Psoas muscle (tissue), 8 donors: ENCODE results near the gene PDGFD. TPM values are rescaled to one million over a fixed set of nuclear protein-coding genes. Genes with fewer than 3 reads are reported as not detected.

Source experiments
- ATAC-seq, 4 donors: fragments of 200-7000 bp; cut with Tn5 transposase; one replicate each; pipeline ENCODE4 v1.9.1; 2020; ENCODE audit warnings: moderate library complexity in 3 of 4, mild to moderate bottlenecking in 2 of 4
- DNase-seq, 2 donors: peaks; one replicate each; pipeline ENCODE4 v3.0.0-alpha.2; 2020
- H3K27ac ChIP-seq: fragments of 200-600 bp; one replicate; pipeline ENCODE4 v1.8.0; 2022
- H3K27me3 ChIP-seq, 3 donors: fragments of 200-600 bp in 1 of 3; one replicate each; pipeline versions ENCODE4 v1.6.1 to v1.8.0; 2013 to 2022; ENCODE audit warnings: low read length in 2 of 3, mild to moderate bottlenecking in 2 of 3, moderate library complexity in 1 of 3; ENCODE audit not compliant: insufficient read depth in 3 of 3
- H3K36me3 ChIP-seq, 2 donors: fragments of 200-600 bp in 1 of 2; one replicate each; pipeline versions ENCODE4 v1.6.1 to v1.8.0; 2013 to 2022; ENCODE audit warnings: low read depth in 1 of 2, mild to moderate bottlenecking in 1 of 2, moderate library complexity in 1 of 2; ENCODE audit not compliant: insufficient read depth in 1 of 2
- H3K4me1 ChIP-seq: fragments of 200-600 bp; one replicate; pipeline ENCODE4 v1.8.0; 2022
- H3K4me3 ChIP-seq: fragments of 200-600 bp; one replicate; pipeline ENCODE4 v1.8.0; 2022; ENCODE audit warnings: mild to moderate bottlenecking
- H3K9me3 ChIP-seq: fragments of 200-600 bp; one replicate; pipeline ENCODE4 v1.8.0; 2022
- CTCF ChIP-seq: fragments of 200-600 bp; IDR thresholded peaks from one replicate; pipeline ENCODE4 v1.8.0; 2022; ENCODE audit warnings: antibody characterized with exemption
- WGBS, 3 donors: extraction: QIAGEN DNeasy Blood & Tissue Kit; methylation state at CpG; one replicate each; pipeline versions ENCODE4 v1.1.6 to v1.1.7; 2013; 5-methylcytosine and 5-hydroxymethylcytosine counted together
- intact Hi-C, 2 donors: fragments of 100-400 bp; cut with DNase I; formaldehyde crosslinking; loops; one replicate each; pipeline versions ENCODE4 v1.11.0 to v1.14.2; 2022
- polyA plus RNA-seq, 3 donors: library from polyadenylated mRNA; stranded (reverse); fragments of 200-250 nt; gene quantifications; one replicate each; pipeline ENCODE4 v1.2.3, GENCODE V29; 2013
- total RNA-seq, 4 donors: library from RNA; stranded (reverse); fragmentation: NEBNext Ultra II Directional in 2 of 4; extraction: Animal tissue kit (Norgen Biotek cat#: 25700) in 2 of 4; gene quantifications; one replicate each; pipeline versions ENCODE4 v1.2.1 to v1.2.4, GENCODE V29; 2021 to 2023
- donor health status: healthy with polysubstance abuse.
- donor health status: DM: no; HTN: no; CAD: no; lungs with moderate emphysema.
- donor health status: Bipolar disorder and iron deficiency.
- donor health status: healthy.
- donor health status: DM: yes; HTN: yes; CAD: no.
- donor health status: DM: no; HTN: no; CAD: no.
- donor health status: DM: no; HTN: no; CAD: no.
- donor health status: DM: yes; HTN: yes; CAD: no.

Gene PDGFD
- total and polyA plus RNA-seq, 7 donors: 0.53 to 5.6 (median 1.2) TPM

- no peaks in the 10 kb centered on the region for H3K4me1 ChIP-seq
- H3K9me3 ChIP-seq: no peaks in the 10 kb centered on the region
- DNase-seq (no peak), ATAC-seq (no peak)
- no peak overlapping the region for H3K4me3 ChIP-seq
- no peaks in the 10 kb centered on the region for H3K36me3 ChIP-seq
- WGBS, 3 donors: 14 to 28% (median 15%) methylated on average over 1 of the region's 1 CpG
- H3K27ac ChIP-seq: no peak overlapping the region
- TF ChIP-seq CTCF: no peak
- intact Hi-C loops: no loop called here
- no peaks in the 10 kb centered on the region for H3K27me3 ChIP-seq
These were observed 58.8 kb downstream of the PDGFD start for GRCh38 chr11:104105155-104105554.

- TF ChIP-seq CTCF: no peak
- intact Hi-C loops: no loop called here
- Histone ChIP-seq H3K27ac (no peak overlapping the region), H3K9me3 (no peaks in the 10 kb centered on the region), H3K4me1 (no peaks in the 10 kb centered on the region), H3K4me3 (no peak overlapping the region), H3K27me3 (no peaks in the 10 kb centered on the region), H3K36me3 (no peaks in the 10 kb centered on the region)
- no peak for ATAC-seq
- WGBS, 3 donors: 88 to 94% (median 91%) methylated on average over 3 of the region's 3 CpGs
- no peak for DNase-seq
These were observed 59.3 kb downstream of the PDGFD start for GRCh38 chr11:104104664-104105063.

- TF ChIP-seq CTCF: no peak
- H3K27ac ChIP-seq: no peak overlapping the region
- intact Hi-C loops: no loop called here
- DNase-seq: no peak
- WGBS, 3 donors: 92 to 94% (median 93%) methylated on average over 2 of the region's 2 CpGs
- no peaks in the 10 kb centered on the region for H3K27me3 ChIP-seq
- H3K36me3 ChIP-seq: no peaks in the 10 kb centered on the region
- ATAC-seq: no peak
- H3K4me3 ChIP-seq: no peak overlapping the region
- no peaks in the 10 kb centered on the region for H3K4me1 ChIP-seq
- H3K9me3 ChIP-seq: no peaks in the 10 kb centered on the region
These were observed 59.7 kb downstream of the PDGFD start for GRCh38 chr11:104104201-104104600.

GRCh38 chr11:104098555-104098954 lies 65.4 kb downstream of the PDGFD start:
- Histone ChIP-seq H3K4me1 (no peaks in the 10 kb centered on the region), H3K27ac (no peak overlapping the region), H3K27me3 (no peaks in the 10 kb centered on the region), H3K36me3 (no peaks in the 10 kb centered on the region), H3K9me3 (no peaks in the 10 kb centered on the region), H3K4me3 (no peak overlapping the region)
- ATAC-seq: no peak
- intact Hi-C loops: no loop called here
- WGBS, 3 donors: 10 to 68% (median 55%) methylated on average over 3 of the region's 3 CpGs
- TF ChIP-seq CTCF: no peak
- DNase-seq: no peak

GRCh38 chr11:104098132-104098531 lies 65.8 kb downstream of the PDGFD start:
- Histone ChIP-seq H3K4me3 (no peak overlapping the region), H3K4me1 (no peaks in the 10 kb centered on the region), H3K27ac (no peak overlapping the region), H3K36me3 (no peaks in the 10 kb centered on the region), H3K27me3 (no peaks in the 10 kb centered on the region), H3K9me3 (no peaks in the 10 kb centered on the region)
- TF ChIP-seq CTCF: no peak
- 92 to 100% (median 99%) methylated on average over 1 of the region's 1 CpG for WGBS, 3 donors
- no peak for ATAC-seq
- DNase-seq: no peak
- intact Hi-C loops: no loop called here
